HEK293T (cell line): Measurements from ENCODE around the gene LIPC.

Source experiments
- CTCF ChIA-PET: fragments of 350-600 bp; formaldehyde crosslinking; extraction: SDS; loops from one replicate; lab custom pipeline; 2021; ENCODE audit warnings: antibody characterized with exemption, inconsistent platforms; lab: Yijun Ruan, JAX
- POLR2A ChIA-PET: fragments of 350-600 bp; formaldehyde crosslinking; extraction: SDS; loops from one replicate; lab custom pipeline; 2020; ENCODE audit warnings: antibody characterized with exemption, inconsistent platforms; lab: Yijun Ruan, JAX
- DNase-seq: peaks from one replicate; pipeline ENCODE4 v3.0.0; 2012; ENCODE audit warnings: mixed read lengths; ENCODE audit errors: extremely low spot score
- ARNT ChIP-seq: fragments of 450-650 bp; IDR thresholded peaks from 2 replicates; pipeline ENCODE4 v1.6.1; 2017; ENCODE audit warnings: mild to moderate bottlenecking
- BHLHE40 ChIP-seq: fragments of 450-650 bp; IDR thresholded peaks from 2 replicates; pipeline ENCODE4 v1.6.1; 2016; ENCODE audit warnings: mild to moderate bottlenecking, moderate library complexity, borderline replicate concordance
- CTBP1 ChIP-seq: fragments of 450-650 bp; IDR thresholded peaks from 2 replicates; pipeline ENCODE4 v1.6.1; 2016; ENCODE audit warnings: borderline replicate concordance
- ELF4 ChIP-seq: fragments of 450-650 bp; IDR thresholded peaks from 2 replicates; pipeline ENCODE4 v1.6.1; 2017; ENCODE audit warnings: antibody characterized with exemption
- FOXA1 ChIP-seq: fragments of 450-650 bp; IDR thresholded peaks from 2 replicates; pipeline ENCODE4 v1.6.1; 2016; ENCODE audit warnings: mild to moderate bottlenecking
- FOXK2 ChIP-seq: fragments of 450-650 bp; IDR thresholded peaks from 2 replicates; pipeline ENCODE4 v1.6.1; 2016; ENCODE audit warnings: mild to moderate bottlenecking
- FOXM1 ChIP-seq: fragments of 450-650 bp; IDR thresholded peaks from 2 replicates; pipeline ENCODE4 v1.6.1; 2017; ENCODE audit warnings: mild to moderate bottlenecking, borderline replicate concordance
- HDGF ChIP-seq: fragments of 450-650 bp; IDR thresholded peaks from 2 replicates; pipeline ENCODE4 v1.6.1; 2017; ENCODE audit warnings: antibody characterized with exemption, borderline replicate concordance
- L3MBTL2 ChIP-seq: fragments of 450-650 bp; conservative IDR thresholded peaks from 2 replicates; pipeline ENCODE4 v1.6.1; 2016; ENCODE audit warnings: mild to moderate bottlenecking
- LEF1 ChIP-seq: fragments of 450-650 bp; IDR thresholded peaks from 2 replicates; pipeline ENCODE4 v1.6.1; 2017; ENCODE audit warnings: mild to moderate bottlenecking, borderline replicate concordance
- NFRKB ChIP-seq: fragments of 450-650 bp; IDR thresholded peaks from 2 replicates; pipeline ENCODE4 v1.6.1; 2016; ENCODE audit warnings: mild to moderate bottlenecking, moderate library complexity
- SP1 ChIP-seq: fragments of 450-650 bp; IDR thresholded peaks from 2 replicates; pipeline ENCODE4 v1.6.1; 2017
- SUZ12 ChIP-seq: fragments of 450-650 bp; IDR thresholded peaks from 2 replicates; pipeline ENCODE4 v1.6.1; 2016; ENCODE audit warnings: mild to moderate bottlenecking
- TARDBP ChIP-seq: fragments of 450-650 bp; IDR thresholded peaks from 2 replicates; pipeline ENCODE4 v1.6.1; 2016
- ZNF384 ChIP-seq: fragments of 450-650 bp; IDR thresholded peaks from 2 replicates; pipeline ENCODE4 v1.6.1; 2016
- TF ChIP-seq, protein P1 (sequence below): fragments of 450-650 bp; IDR thresholded peaks from 2 replicates; pipeline ENCODE4 v1.6.1; 2016

The LIPC gene

GRCh38 chr15:58585693-58586443, 154.1 kb downstream of the LIPC start:
- TF ChIP-seq ELF4 (no peak), ARNT (no peak), SP1 (no peak), FOXA1 (no peak)
- ChIA-PET CTCF (interaction anchor here (1.1 kb wide), 1 partner anchor 18 kb away, joined by 3 read pairs; no protein-coding TSS in a partner anchor), POLR2A (no interaction called here)
- no peak for DNase-seq

DNA sequence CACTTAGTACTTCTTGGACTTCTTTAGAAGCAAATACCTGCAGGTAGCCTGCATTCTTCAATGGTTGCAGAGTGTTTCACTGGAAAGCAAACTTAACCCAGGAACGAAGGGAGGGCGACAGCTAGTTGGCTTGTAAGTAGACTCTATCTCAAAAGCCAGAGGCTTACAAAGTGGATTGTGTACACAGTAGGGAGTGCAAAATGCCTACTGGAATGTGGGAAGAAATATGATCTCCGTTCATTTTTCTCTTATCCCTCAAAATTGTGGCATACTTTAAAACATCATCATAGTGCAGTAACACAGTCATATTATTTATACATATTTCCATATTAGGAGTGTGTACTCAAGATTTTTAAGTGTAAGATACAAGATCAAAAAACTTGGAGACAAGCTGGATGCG, 155.7 kb downstream of the LIPC start:
- TF ChIP-seq SUZ12 (no peak), BHLHE40 (no peak), ZNF384 (no peak), FOXM1 (no peak), FOXA1 (no peak), SP1 (no peak), ARNT (no peak), HDGF (no peak), L3MBTL2 (no peak), ELF4 (no peak), NFRKB (no peak), TARDBP (no peak), LEF1 (no peak), CTBP1 (no peak), FOXK2 (no peak)
- TF ChIP-seq, protein P1, sequence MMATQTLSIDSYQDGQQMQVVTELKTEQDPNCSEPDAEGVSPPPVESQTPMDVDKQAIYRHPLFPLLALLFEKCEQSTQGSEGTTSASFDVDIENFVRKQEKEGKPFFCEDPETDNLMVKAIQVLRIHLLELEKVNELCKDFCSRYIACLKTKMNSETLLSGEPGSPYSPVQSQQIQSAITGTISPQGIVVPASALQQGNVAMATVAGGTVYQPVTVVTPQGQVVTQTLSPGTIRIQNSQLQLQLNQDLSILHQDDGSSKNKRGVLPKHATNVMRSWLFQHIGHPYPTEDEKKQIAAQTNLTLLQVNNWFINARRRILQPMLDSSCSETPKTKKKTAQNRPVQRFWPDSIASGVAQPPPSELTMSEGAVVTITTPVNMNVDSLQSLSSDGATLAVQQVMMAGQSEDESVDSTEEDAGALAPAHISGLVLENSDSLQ, result no peak
- no peak for DNase-seq
- POLR2A ChIA-PET, result no interaction called here
- CTCF ChIA-PET, result no interaction called here

DNA sequence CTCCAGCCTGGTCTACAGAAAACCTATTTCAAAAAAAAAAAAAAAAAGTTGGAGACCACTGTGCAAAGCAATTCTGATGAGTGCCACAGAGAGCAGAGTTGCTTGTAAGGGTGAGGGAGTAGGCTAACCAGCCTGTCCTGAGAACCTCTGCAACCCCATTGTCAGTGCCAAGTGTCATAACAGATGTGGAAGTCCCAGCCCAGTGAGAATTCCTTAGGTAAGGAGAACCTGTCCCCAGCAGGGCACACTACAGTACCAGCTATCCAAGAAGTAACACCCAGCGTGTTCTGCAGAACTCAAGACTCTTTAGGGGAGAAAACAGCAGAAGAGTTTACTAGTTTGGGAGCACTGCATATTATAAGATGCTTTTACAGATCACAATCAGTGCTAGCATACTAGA, 156.3 kb downstream of the LIPC start:
- no peak for DNase-seq
- ChIA-PET POLR2A (no interaction called here), CTCF (no interaction called here)
- TF ChIP-seq NFRKB (no peak), FOXA1 (no peak), FOXM1 (no peak), ELF4 (no peak), HDGF (no peak), ZNF384 (no peak), SP1 (no peak), BHLHE40 (no peak), L3MBTL2 (no peak), SUZ12 (no peak)

DNA sequence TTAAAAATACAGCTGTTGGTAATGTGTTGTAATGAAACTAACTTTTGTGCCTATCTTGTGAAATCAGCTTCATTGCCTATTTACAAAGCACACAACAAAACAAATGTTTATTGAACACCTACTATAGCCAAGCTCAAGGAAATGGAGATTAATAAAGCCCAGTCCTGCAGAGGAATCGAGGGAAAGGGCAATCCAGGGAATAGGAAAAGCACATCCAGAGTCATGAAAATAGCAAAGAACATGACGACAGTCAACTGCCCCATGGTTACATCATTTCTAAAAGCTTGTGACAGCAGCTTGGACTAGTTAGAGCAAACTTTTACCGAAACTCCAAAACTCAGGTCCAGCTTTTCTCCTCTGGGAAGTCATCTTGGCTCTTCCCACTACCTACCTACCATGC, 157.3 kb downstream of the LIPC start:
- no peak for DNase-seq
- TF ChIP-seq FOXM1, result no peak
- TF ChIP-seq LEF1, result no peak
- no peak for TF ChIP-seq FOXA1
- TF ChIP-seq ARNT, result no peak
- no peak for TF ChIP-seq ELF4
- TF ChIP-seq, protein P1, result no peak
- TF ChIP-seq FOXK2, result no peak
- no peak for TF ChIP-seq NFRKB
- no peak for TF ChIP-seq BHLHE40
- no peak for TF ChIP-seq SP1
- TF ChIP-seq L3MBTL2, result no peak
- no peak for TF ChIP-seq TARDBP
- TF ChIP-seq SUZ12, result no peak
- no peak for TF ChIP-seq CTBP1
- no peak for TF ChIP-seq HDGF
- no peak for TF ChIP-seq ZNF384
- CTCF ChIA-PET, result no interaction called here
- POLR2A ChIA-PET, result no interaction called here

DNA sequence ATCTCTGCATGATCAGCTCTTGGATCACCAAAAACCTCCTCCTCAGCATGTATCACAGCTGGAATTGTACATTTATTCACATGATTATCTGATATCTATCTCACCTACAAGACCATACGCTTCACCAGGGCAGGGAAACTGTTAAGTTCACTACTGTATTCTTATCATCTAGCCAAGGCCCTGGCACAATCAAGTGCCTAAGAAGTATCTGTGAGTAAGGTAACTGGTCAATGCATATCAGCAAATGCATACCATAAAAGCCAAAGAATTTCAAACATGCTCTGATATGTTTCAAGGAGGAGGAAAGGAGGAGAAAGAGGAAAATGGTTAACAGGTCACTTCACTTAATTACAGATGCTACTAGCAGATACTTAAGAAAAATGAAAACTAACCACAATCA, 158.4 kb downstream of the LIPC start:
- TF ChIP-seq FOXM1 (no peak), CTBP1 (no peak), BHLHE40 (no peak)
- no peak for DNase-seq
- POLR2A ChIA-PET, result no interaction called here
- CTCF ChIA-PET, result no interaction called here

DNA sequence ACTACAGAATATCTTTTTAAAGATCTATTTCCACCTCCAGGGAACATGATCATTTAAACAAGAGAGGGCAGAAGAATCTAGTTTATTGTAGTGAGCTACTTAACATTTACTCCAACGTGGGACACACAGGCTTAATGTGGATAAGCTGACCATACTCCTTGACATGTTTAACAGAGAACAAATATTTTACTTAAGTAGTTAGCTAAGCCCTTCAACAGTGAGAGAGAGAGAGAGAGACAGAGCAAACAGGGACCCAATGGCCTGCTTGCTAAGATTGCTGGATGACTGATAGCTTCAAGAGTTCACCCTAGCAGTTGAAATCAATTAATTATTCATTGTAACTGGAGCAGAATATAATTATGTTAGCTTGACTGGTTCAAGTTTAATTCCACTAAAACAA, 159.1 kb downstream of the LIPC start:
- DNase-seq, result no peak
- TF ChIP-seq FOXK2 (no peak), ELF4 (no peak), CTBP1 (no peak)
- POLR2A ChIA-PET, result interaction anchor here (1.0 kb wide), 1 partner anchor 159 kb away, joined by 3 read pairs; the partner anchor contains the start of gene ADAM10
- CTCF ChIA-PET, result no interaction called here

- CTCF ChIA-PET, result no interaction called here
- no peak for DNase-seq
- POLR2A ChIA-PET, result no interaction called here
- no peak for TF ChIP-seq SUZ12
- TF ChIP-seq, protein P1, result no peak
- no peak for TF ChIP-seq ZNF384
- no peak for TF ChIP-seq HDGF
- no peak for TF ChIP-seq SP1
- TF ChIP-seq L3MBTL2, result no peak
- TF ChIP-seq FOXK2, result no peak
- TF ChIP-seq ARNT, result no peak
- no peak for TF ChIP-seq CTBP1
Measured at GRCh38 chr15:58593870-58594269, 162.1 kb downstream of the LIPC start.
